Memory B cell (primary cell): ENCODE results near the gene ZNF579.
"Not testable (repeated sequence)": the region's sequence is repeated elsewhere in the genome, so short reads cannot be mapped to it uniquely, and the experiment has no call there.

Source experiments
- ATAC-seq: fragments of 150-1000 bp; cut with Tn5 transposase; 2 replicates; pipeline ENCODE4 v1.10.0; 2021; ENCODE audit warnings: low read depth, mild to moderate bottlenecking, moderate library complexity
- DNase-seq, 2 donors: peaks; one replicate each; pipeline ENCODE4 v3.0.0; 2022; ENCODE audit warnings: low spot score in 2 of 2
- H3K27ac Mint-ChIP-seq: one replicate; pipeline ENCODE4 v1.8.0; 2022; ENCODE audit warnings: mild to moderate bottlenecking, moderate library complexity, mixed read lengths
- H3K27me3 Mint-ChIP-seq: one replicate; pipeline ENCODE4 v1.8.0; 2022; ENCODE audit warnings: mixed read lengths
- H3K36me3 Mint-ChIP-seq: one replicate; pipeline ENCODE4 v1.8.0; 2022; ENCODE audit warnings: mild to moderate bottlenecking, mixed read lengths
- H3K4me1 Mint-ChIP-seq: one replicate; pipeline ENCODE4 v1.8.0; 2022; ENCODE audit warnings: mixed read lengths
- H3K4me3 Mint-ChIP-seq: one replicate; pipeline ENCODE4 v1.8.0; 2022; ENCODE audit warnings: mild to moderate bottlenecking, moderate library complexity, mixed read lengths
- H3K9me3 Mint-ChIP-seq: one replicate; pipeline ENCODE4 v1.8.0; 2022; ENCODE audit warnings: mixed read lengths

Gene ZNF579

GRCh38 chr19:55540619-55541018 lies 40.0 kb downstream of the ZNF579 start:
- Mint-ChIP-seq H3K27ac (no peak overlapping the region), H3K9me3 (peaks cover 8% of the 10 kb centered on the region), H3K36me3 (peaks cover 3% of the 10 kb centered on the region), H3K4me3 (no peak overlapping the region), H3K4me1 (no peaks in the 10 kb centered on the region), H3K27me3 (peaks cover 21% of the 10 kb centered on the region)
- ATAC-seq (no peak), DNase-seq (no peak)

- DNase-seq = no peak
- H3K36me3 Mint-ChIP-seq = peaks cover 3% of the 10 kb centered on the region
- no peaks in the 10 kb centered on the region for H3K4me1 Mint-ChIP-seq
- H3K4me3 Mint-ChIP-seq = no peak overlapping the region
- H3K27me3 Mint-ChIP-seq = peaks cover 17% of the 10 kb centered on the region
- no peak for ATAC-seq
- peaks cover 8% of the 10 kb centered on the region for H3K9me3 Mint-ChIP-seq
- no peak overlapping the region for H3K27ac Mint-ChIP-seq
Measured at GRCh38 chr19:55539090-55539984, 41.3 kb downstream of the ZNF579 start.

GRCh38 chr19:55538132-55538531 lies 42.5 kb downstream of the ZNF579 start:
- peaks cover 10% of the 10 kb centered on the region for H3K27me3 Mint-ChIP-seq
- H3K36me3 Mint-ChIP-seq = no peaks in the 10 kb centered on the region
- H3K27ac Mint-ChIP-seq = no peak overlapping the region

GRCh38 chr19:55537741-55538111 lies 42.9 kb downstream of the ZNF579 start:
- DNase-seq = no peak
- Mint-ChIP-seq H3K36me3 (no peaks in the 10 kb centered on the region), H3K27me3 (peaks cover 10% of the 10 kb centered on the region), H3K4me3 (no peak overlapping the region), H3K4me1 (no peaks in the 10 kb centered on the region), H3K27ac (no peak overlapping the region), H3K9me3 (peaks cover 4% of the 10 kb centered on the region)
- ATAC-seq = no peak

More at GRCh38 chr19:55538132-55538531, 42.5 kb downstream of the ZNF579 start:
- DNase-seq (no peak), ATAC-seq (no peak)
- H3K4me3 Mint-ChIP-seq = no peak overlapping the region
- H3K9me3 Mint-ChIP-seq = peaks cover 4% of the 10 kb centered on the region
- H3K4me1 Mint-ChIP-seq = no peaks in the 10 kb centered on the region

GRCh38 chr19:55536951-55537740 lies 43.5 kb downstream of the ZNF579 start, which contains the start of gene SBK2:
SBK2 (minus strand) TSS chr19:55537133; CDS start chr19:55536294, 839 bp downstream.
- Mint-ChIP-seq H3K27ac (no peak within 1 kb of the TSS), H3K4me1 (no peaks in the 10 kb centered on the region), H3K9me3 (no peaks in the 10 kb centered on the region), H3K36me3 (no peaks in the 10 kb centered on the region), H3K27me3 (peaks cover 4% of the 10 kb centered on the region), H3K4me3 (no peak within 1 kb of the TSS)
- ATAC-seq (no peak), DNase-seq (no peak)

GRCh38 chr19:55536366-55536765 lies 44.3 kb downstream of the ZNF579 start:
- no peaks in the 10 kb centered on the region for H3K36me3 Mint-ChIP-seq
- H3K27me3 Mint-ChIP-seq = peaks cover 2% of the 10 kb centered on the region
- no peaks in the 10 kb centered on the region for H3K9me3 Mint-ChIP-seq
- DNase-seq (no peak), ATAC-seq (no peak)
- no peak overlapping the region for H3K4me3 Mint-ChIP-seq
- H3K27ac Mint-ChIP-seq = no peak overlapping the region
- H3K4me1 Mint-ChIP-seq = no peaks in the 10 kb centered on the region

- Mint-ChIP-seq H3K4me3 (no peak overlapping the region), H3K27ac (no peak overlapping the region), H3K9me3 (no peaks in the 10 kb centered on the region), H3K4me1 (no peaks in the 10 kb centered on the region), H3K27me3 (peaks cover 2% of the 10 kb centered on the region), H3K36me3 (no peaks in the 10 kb centered on the region)
- no peak for DNase-seq
- no peak for ATAC-seq
Measured at GRCh38 chr19:55535965-55536350, 44.7 kb downstream of the ZNF579 start.

- H3K4me3 Mint-ChIP-seq = no peak overlapping the region
- no peak for DNase-seq
- no peak for ATAC-seq
- H3K36me3 Mint-ChIP-seq = no peaks in the 10 kb centered on the region
- no peak overlapping the region for H3K27ac Mint-ChIP-seq
- no peaks in the 10 kb centered on the region for H3K9me3 Mint-ChIP-seq
- no peaks in the 10 kb centered on the region for H3K4me1 Mint-ChIP-seq
- peaks cover 2% of the 10 kb centered on the region for H3K27me3 Mint-ChIP-seq
Measured at GRCh38 chr19:55535173-55535964, 45.3 kb downstream of the ZNF579 start.

- not testable (repeated sequence) for H3K36me3 Mint-ChIP-seq, H3K27me3 Mint-ChIP-seq, H3K9me3 Mint-ChIP-seq, DNase-seq, ATAC-seq, H3K4me3 Mint-ChIP-seq, H3K4me1 Mint-ChIP-seq, H3K27ac Mint-ChIP-seq
Measured at GRCh38 chr19:55534280-55534679, 46.4 kb downstream of the ZNF579 start.

GRCh38 chr19:55530996-55531395 lies 49.7 kb downstream of the ZNF579 start:
- H3K27ac Mint-ChIP-seq = no peak overlapping the region
- H3K4me1 Mint-ChIP-seq = no peaks in the 10 kb centered on the region
- H3K4me3 Mint-ChIP-seq = no peak overlapping the region
- H3K27me3 Mint-ChIP-seq = no peaks in the 10 kb centered on the region
- DNase-seq = no peak
- H3K9me3 Mint-ChIP-seq = no peaks in the 10 kb centered on the region
- no peaks in the 10 kb centered on the region for H3K36me3 Mint-ChIP-seq
- ATAC-seq = no peak

GRCh38 chr19:55529636-55530234 lies 50.9 kb downstream of the ZNF579 start:
- peaks cover 2% of the 10 kb centered on the region for H3K27me3 Mint-ChIP-seq
- no peak overlapping the region for H3K4me3 Mint-ChIP-seq
- no peak overlapping the region for H3K27ac Mint-ChIP-seq
- ATAC-seq (no peak), DNase-seq (no peak)
- no peaks in the 10 kb centered on the region for H3K9me3 Mint-ChIP-seq
- no peaks in the 10 kb centered on the region for H3K36me3 Mint-ChIP-seq
- H3K4me1 Mint-ChIP-seq = no peaks in the 10 kb centered on the region

- Mint-ChIP-seq H3K27ac (no peak overlapping the region), H3K4me3 (no peak overlapping the region), H3K9me3 (no peaks in the 10 kb centered on the region), H3K36me3 (no peaks in the 10 kb centered on the region), H3K4me1 (no peaks in the 10 kb centered on the region), H3K27me3 (peaks cover 2% of the 10 kb centered on the region)
- DNase-seq (no peak), ATAC-seq (no peak)
Measured at GRCh38 chr19:55528030-55528803, 52.4 kb downstream of the ZNF579 start.
